GM23338 (cell line): ENCODE measurements around the gene ADAM10. TPM values are rescaled to one million over a fixed set of nuclear protein-coding genes. Genes with fewer than 3 reads are reported as not detected.

ENCODE experiments used
- ATAC-seq: fragments of 200-7000 bp; cut with Tn5 transposase; 3 replicates; pipeline ENCODE4 v1.9.1; 2020
- DNase-seq: peaks from one replicate; pipeline ENCODE4 v3.0.0-alpha.2; 2015; ENCODE audit warnings: low spot score
- H2AFZ ChIP-seq: fragments of 200-600 bp; sonication (generic); 2 replicates; pipeline ENCODE4 v1.8.0; 2016; ENCODE audit warnings: antibody characterized with exemption, mild to moderate bottlenecking, moderate library complexity
- H3F3A ChIP-seq: fragments of 200-600 bp; sonication (generic); replicated peaks from 2 replicates; pipeline ENCODE4 v1.8.0; 2017; ENCODE audit warnings: antibody characterized with exemption, mixed run types, low read depth
- H3K27ac ChIP-seq: fragments of 200-600 bp; sonication (generic); 2 replicates; pipeline ENCODE4 v1.6.1; 2016; ENCODE audit warnings: low read depth
- H3K27me3 ChIP-seq: fragments of 200-600 bp; sonication (generic); 2 replicates; pipeline ENCODE4 v1.8.0; 2016; ENCODE audit warnings: mild to moderate bottlenecking, mixed run types, moderate library complexity; ENCODE audit not compliant: insufficient read depth
- H3K36me3 ChIP-seq: fragments of 200-600 bp; sonication (generic); 2 replicates; pipeline ENCODE4 v1.8.0; 2016; ENCODE audit warnings: mild to moderate bottlenecking; ENCODE audit not compliant: insufficient read depth
- H3K4me1 ChIP-seq: fragments of 200-600 bp; sonication (generic); 2 replicates; pipeline ENCODE4 v1.8.0; 2016; ENCODE audit warnings: mild to moderate bottlenecking, moderate library complexity; ENCODE audit not compliant: insufficient read depth
- H3K4me2 ChIP-seq: fragments of 200-600 bp; sonication (generic); 2 replicates; pipeline ENCODE4 v1.7.1; 2017; ENCODE audit warnings: mixed run types
- H3K4me3 ChIP-seq: fragments of 200-600 bp; sonication (generic); 2 replicates; pipeline ENCODE4 v1.6.1; 2016; ENCODE audit warnings: mixed run types
- H3K79me2 ChIP-seq: fragments of 200-600 bp; sonication (generic); replicated peaks from 2 replicates; pipeline ENCODE4 v1.8.0; 2017; ENCODE audit warnings: mild to moderate bottlenecking; ENCODE audit not compliant: insufficient read depth
- H3K9me2 ChIP-seq: fragments of 200-600 bp; sonication (generic); 2 replicates; pipeline ENCODE4 v1.8.0; 2017; ENCODE audit not compliant: insufficient read depth
- H4K20me1 ChIP-seq: fragments of 200-600 bp; sonication (generic); replicated peaks from 2 replicates; pipeline ENCODE4 v1.8.0; 2017; ENCODE audit warnings: mild to moderate bottlenecking; ENCODE audit not compliant: insufficient read depth
- H3K27ac Mint-ChIP-seq: 2 replicates; pipeline ENCODE4 v1.8.0; 2020; ENCODE audit warnings: inconsistent platforms, mild to moderate bottlenecking, moderate library complexity, mixed read lengths
- H3K27me3 Mint-ChIP-seq: 3 replicates; pipeline ENCODE4 v1.8.0; 2022; ENCODE audit warnings: low read depth, mild to moderate bottlenecking, moderate library complexity, mixed read lengths, inconsistent platforms; ENCODE audit not compliant: insufficient read depth, poor library complexity
- H3K36me3 Mint-ChIP-seq: 3 replicates; pipeline ENCODE4 v1.8.0; 2021; ENCODE audit warnings: low read depth, mild to moderate bottlenecking, inconsistent platforms, moderate library complexity, mixed read lengths
- H3K4me1 Mint-ChIP-seq: 3 replicates; pipeline ENCODE4 v1.8.0; 2020; ENCODE audit warnings: mild to moderate bottlenecking, inconsistent platforms, mixed read lengths
- H3K4me3 Mint-ChIP-seq: 3 replicates; pipeline ENCODE4 v1.8.0; 2021; ENCODE audit warnings: moderate library complexity, mild to moderate bottlenecking, inconsistent platforms, mixed read lengths
- H3K9me3 Mint-ChIP-seq: 3 replicates; pipeline ENCODE4 v1.8.0; 2020; ENCODE audit warnings: moderate library complexity, mild to moderate bottlenecking, inconsistent platforms, mixed read lengths
- CREB1 ChIP-seq: fragments of 250-450 bp; sonication (Bioruptor Pico); IDR thresholded peaks from 2 replicates; pipeline ENCODE4 v1.5.0; 2020; ENCODE audit warnings: low read depth, mild to moderate bottlenecking, moderate library complexity
- CTCF ChIP-seq, 2 experiments: fragments of 200-600 bp in 1 of 2; sonication (generic) in 1 of 2; conservative IDR thresholded peaks; 2 replicates each; pipeline versions ENCODE4 v1.5.1 to v1.6.1; 2016 to 2017; ENCODE audit warnings: antibody characterized with exemption in 2 of 2, low read depth in 2 of 2, mild to moderate bottlenecking in 2 of 2, moderate library complexity in 1 of 2
- ETS1 ChIP-seq: IDR thresholded peaks from 2 replicates; pipeline ENCODE4 v1.6.1; 2016; ENCODE audit warnings: antibody characterized with exemption
- EZH2 ChIP-seq: fragments of 200-600 bp; sonication (generic); IDR thresholded peaks from one replicate; pipeline ENCODE4 v1.8.0; 2017; ENCODE audit warnings: antibody characterized with exemption, mild to moderate bottlenecking, low read depth; ENCODE audit not compliant: unreplicated experiment
- EZH2phosphoT487 ChIP-seq: fragments of 200-600 bp; sonication (generic); IDR thresholded peaks from one replicate; pipeline ENCODE4 v1.8.1; 2018; ENCODE audit warnings: antibody characterized with exemption; ENCODE audit not compliant: unreplicated experiment
- JUNB ChIP-seq: IDR thresholded peaks from one replicate; pipeline ENCODE4 v1.6.1; 2016; ENCODE audit warnings: antibody characterized with exemption; ENCODE audit not compliant: unreplicated experiment
- NANOG ChIP-seq: IDR thresholded peaks from 2 replicates; pipeline ENCODE4 v1.6.1; 2016; ENCODE audit warnings: antibody characterized with exemption, borderline replicate concordance
- POLR2AphosphoS5 ChIP-seq: IDR thresholded peaks from 2 replicates; pipeline ENCODE4 v1.6.1; 2016; ENCODE audit warnings: antibody characterized with exemption, low read depth
- REST ChIP-seq: IDR thresholded peaks from one replicate; pipeline ENCODE4 v1.6.1; 2018; ENCODE audit warnings: antibody characterized with exemption; ENCODE audit not compliant: unreplicated experiment
- ZNF114 ChIP-seq: fragments of 250-450 bp; sonication (Bioruptor Pico); IDR thresholded peaks from 2 replicates; pipeline ENCODE4 v1.5.0; 2020; ENCODE audit warnings: mild to moderate bottlenecking, moderate library complexity
- ZNF331 ChIP-seq: fragments of 250-450 bp; sonication (Bioruptor Pico); IDR thresholded peaks from 2 replicates; pipeline ENCODE4 v1.5.0; 2020; ENCODE audit warnings: low read depth, mild to moderate bottlenecking, moderate library complexity
- polyA plus RNA-seq: library from polyadenylated mRNA; unstranded; fragments of >200 nt; fragmentation: Nextera tagmentation; extraction: Ambion mirVana; gene quantifications from 2 replicates; pipeline ENCODE4 v1.2.1, GENCODE V29; 2016
- total RNA-seq: library from RNA; depleted of rRNA; stranded (reverse); fragments of >200 nt; shearing (Covaris generic); gene quantifications from 2 replicates; pipeline ENCODE4 v1.2.3, GENCODE V29; 2014
- TF ChIP-seq, protein P1 (sequence below): fragments of 250-450 bp; sonication (Bioruptor Pico); IDR thresholded peaks from 2 replicates; pipeline ENCODE4 v1.5.0; 2020; ENCODE audit warnings: mild to moderate bottlenecking, moderate library complexity

The ADAM10 gene
- total and polyA plus RNA-seq, 2 experiments from 2014 or later = 25.0 to 114 TPM

- no peak overlapping the region for H3K27ac Mint-ChIP-seq
- ATAC-seq = no peak
These were observed 187.4 kb downstream of the ADAM10 start for GRCh38 chr15:58562135-58562534.

More at GRCh38 chr15:58562135-58562534, 187.4 kb downstream of the ADAM10 start:
- Mint-ChIP-seq H3K36me3 (peaks cover 5% of the 10 kb centered on the region; the same call in 1 of the 3 replicates), H3K9me3 (peaks cover 10% of the 10 kb centered on the region; the same call in 2 of the 3 replicates), H3K27me3 (peaks cover 5% of the 10 kb centered on the region), H3K4me3 (no peak overlapping the region), H3K4me1 (peaks cover 12% of the 10 kb centered on the region)
- Histone ChIP-seq H3K36me3 (no peaks in the 10 kb centered on the region; the same call in 1 of the 2 replicates), H3K9me2 (0 out of 2 replicates have a peak, but pooled peaks cover 5% of the 10 kb centered on the region), H3K4me2 (no peak overlapping the region), H3K79me2 (no peaks in the 10 kb centered on the region), H3K27me3 (no peaks in the 10 kb centered on the region), H3F3A (no peaks in the 10 kb centered on the region), H4K20me1 (no peaks in the 10 kb centered on the region), H3K4me1 (peaks cover 5% of the 10 kb centered on the region; the same call in 1 of the 2 replicates), H2AFZ (no peak overlapping the region), H3K27ac (no peak overlapping the region), H3K4me3 (no peak overlapping the region)
- TF ChIP-seq POLR2AphosphoS5 (no peak), JUNB (no peak), EZH2 (no peak), EZH2phosphoT487 (no peak), ZNF331 (CRISPR knock-in tag) (no peak), REST (no peak), ZNF114 (CRISPR knock-in tag) (no peak), ETS1 (no peak), CTCF (conservative IDR thresholded peaks at IDR 0.05; ENCODE audit: low read depth in 2 of 2) (no peak), NANOG (no peak), CREB1 (no peak)
- TF ChIP-seq, protein P1, sequence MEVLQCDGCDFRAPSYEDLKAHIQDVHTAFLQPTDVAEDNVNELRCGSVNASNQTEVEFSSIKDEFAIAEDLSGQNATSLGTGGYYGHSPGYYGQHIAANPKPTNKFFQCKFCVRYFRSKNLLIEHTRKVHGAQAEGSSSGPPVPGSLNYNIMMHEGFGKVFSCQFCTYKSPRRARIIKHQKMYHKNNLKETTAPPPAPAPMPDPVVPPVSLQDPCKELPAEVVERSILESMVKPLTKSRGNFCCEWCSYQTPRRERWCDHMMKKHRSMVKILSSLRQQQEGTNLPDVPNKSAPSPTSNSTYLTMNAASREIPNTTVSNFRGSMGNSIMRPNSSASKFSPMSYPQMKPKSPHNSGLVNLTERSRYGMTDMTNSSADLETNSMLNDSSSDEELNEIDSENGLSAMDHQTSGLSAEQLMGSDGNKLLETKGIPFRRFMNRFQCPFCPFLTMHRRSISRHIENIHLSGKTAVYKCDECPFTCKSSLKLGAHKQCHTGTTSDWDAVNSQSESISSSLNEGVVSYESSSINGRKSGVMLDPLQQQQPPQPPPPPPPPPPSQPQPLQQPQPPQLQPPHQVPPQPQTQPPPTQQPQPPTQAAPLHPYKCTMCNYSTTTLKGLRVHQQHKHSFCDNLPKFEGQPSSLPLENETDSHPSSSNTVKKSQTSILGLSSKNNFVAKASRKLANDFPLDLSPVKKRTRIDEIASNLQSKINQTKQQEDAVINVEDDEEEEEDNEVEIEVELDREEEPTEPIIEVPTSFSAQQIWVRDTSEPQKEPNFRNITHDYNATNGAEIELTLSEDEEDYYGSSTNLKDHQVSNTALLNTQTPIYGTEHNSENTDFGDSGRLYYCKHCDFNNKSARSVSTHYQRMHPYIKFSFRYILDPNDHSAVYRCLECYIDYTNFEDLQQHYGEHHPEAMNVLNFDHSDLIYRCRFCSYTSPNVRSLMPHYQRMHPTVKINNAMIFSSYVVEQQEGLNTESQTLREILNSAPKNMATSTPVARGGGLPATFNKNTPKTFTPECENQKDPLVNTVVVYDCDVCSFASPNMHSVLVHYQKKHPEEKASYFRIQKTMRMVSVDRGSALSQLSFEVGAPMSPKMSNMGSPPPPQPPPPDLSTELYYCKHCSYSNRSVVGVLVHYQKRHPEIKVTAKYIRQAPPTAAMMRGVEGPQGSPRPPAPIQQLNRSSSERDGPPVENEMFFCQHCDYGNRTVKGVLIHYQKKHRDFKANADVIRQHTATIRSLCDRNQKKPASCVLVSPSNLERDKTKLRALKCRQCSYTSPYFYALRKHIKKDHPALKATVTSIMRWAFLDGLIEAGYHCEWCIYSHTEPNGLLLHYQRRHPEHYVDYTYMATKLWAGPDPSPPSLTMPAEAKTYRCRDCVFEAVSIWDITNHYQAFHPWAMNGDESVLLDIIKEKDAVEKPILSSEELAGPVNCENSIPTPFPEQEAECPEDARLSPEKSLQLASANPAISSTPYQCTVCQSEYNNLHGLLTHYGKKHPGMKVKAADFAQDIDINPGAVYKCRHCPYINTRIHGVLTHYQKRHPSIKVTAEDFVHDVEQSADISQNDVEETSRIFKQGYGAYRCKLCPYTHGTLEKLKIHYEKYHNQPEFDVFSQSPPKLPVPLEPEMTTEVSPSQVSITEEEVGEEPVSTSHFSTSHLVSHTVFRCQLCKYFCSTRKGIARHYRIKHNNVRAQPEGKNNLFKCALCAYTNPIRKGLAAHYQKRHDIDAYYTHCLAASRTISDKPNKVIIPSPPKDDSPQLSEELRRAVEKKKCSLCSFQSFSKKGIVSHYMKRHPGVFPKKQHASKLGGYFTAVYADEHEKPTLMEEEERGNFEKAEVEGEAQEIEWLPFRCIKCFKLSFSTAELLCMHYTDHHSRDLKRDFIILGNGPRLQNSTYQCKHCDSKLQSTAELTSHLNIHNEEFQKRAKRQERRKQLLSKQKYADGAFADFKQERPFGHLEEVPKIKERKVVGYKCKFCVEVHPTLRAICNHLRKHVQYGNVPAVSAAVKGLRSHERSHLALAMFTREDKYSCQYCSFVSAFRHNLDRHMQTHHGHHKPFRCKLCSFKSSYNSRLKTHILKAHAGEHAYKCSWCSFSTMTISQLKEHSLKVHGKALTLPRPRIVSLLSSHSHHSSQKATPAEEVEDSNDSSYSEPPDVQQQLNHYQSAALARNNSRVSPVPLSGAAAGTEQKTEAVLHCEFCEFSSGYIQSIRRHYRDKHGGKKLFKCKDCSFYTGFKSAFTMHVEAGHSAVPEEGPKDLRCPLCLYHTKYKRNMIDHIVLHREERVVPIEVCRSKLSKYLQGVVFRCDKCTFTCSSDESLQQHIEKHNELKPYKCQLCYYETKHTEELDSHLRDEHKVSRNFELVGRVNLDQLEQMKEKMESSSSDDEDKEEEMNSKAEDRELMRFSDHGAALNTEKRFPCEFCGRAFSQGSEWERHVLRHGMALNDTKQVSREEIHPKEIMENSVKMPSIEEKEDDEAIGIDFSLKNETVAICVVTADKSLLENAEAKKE (CRISPR knock-in tag) = no peak
- no peak for DNase-seq
